WERI-Rb-1 (cell line): Measurements from ENCODE around the gene GHRH.

Experiments used
- DNase-seq: peaks from one replicate; pipeline ENCODE4 v3.0.0-alpha.2; 2020
- H3K27ac ChIP-seq: fragments of 250-450 bp; sonication (Bioruptor Pico); 2 replicates; pipeline ENCODE4 v1.5.1; 2020; ENCODE audit warnings: mild to moderate bottlenecking, moderate library complexity
- H3K27me3 ChIP-seq: fragments of 250-450 bp; sonication (Bioruptor Pico); 2 replicates; pipeline ENCODE4 v1.5.1; 2021; ENCODE audit warnings: mild to moderate bottlenecking, low read depth, moderate library complexity; ENCODE audit not compliant: insufficient read depth, severe bottlenecking
- H3K36me3 ChIP-seq: fragments of 250-450 bp; sonication (Bioruptor Pico); 2 replicates; pipeline ENCODE4 v1.5.1; 2020; ENCODE audit warnings: mild to moderate bottlenecking, moderate library complexity
- H3K4me3 ChIP-seq: 2 replicates; pipeline ENCODE4 v1.5.1; 2011; ENCODE audit warnings: low read depth, mild to moderate bottlenecking, control low read depth, low read length
- H3K9me3 ChIP-seq: fragments of 250-450 bp; sonication (Bioruptor Pico); 2 replicates; pipeline ENCODE4 v1.5.1; 2021; ENCODE audit warnings: mild to moderate bottlenecking, moderate library complexity; ENCODE audit not compliant: severe bottlenecking
- TF ChIP-seq, protein P1 (sequence below): IDR thresholded peaks from 2 replicates; pipeline ENCODE4 v1.5.1; 2011; ENCODE audit warnings: low read depth, mild to moderate bottlenecking, control low read depth, inconsistent platforms, low read length

GHRH gene

DNA sequence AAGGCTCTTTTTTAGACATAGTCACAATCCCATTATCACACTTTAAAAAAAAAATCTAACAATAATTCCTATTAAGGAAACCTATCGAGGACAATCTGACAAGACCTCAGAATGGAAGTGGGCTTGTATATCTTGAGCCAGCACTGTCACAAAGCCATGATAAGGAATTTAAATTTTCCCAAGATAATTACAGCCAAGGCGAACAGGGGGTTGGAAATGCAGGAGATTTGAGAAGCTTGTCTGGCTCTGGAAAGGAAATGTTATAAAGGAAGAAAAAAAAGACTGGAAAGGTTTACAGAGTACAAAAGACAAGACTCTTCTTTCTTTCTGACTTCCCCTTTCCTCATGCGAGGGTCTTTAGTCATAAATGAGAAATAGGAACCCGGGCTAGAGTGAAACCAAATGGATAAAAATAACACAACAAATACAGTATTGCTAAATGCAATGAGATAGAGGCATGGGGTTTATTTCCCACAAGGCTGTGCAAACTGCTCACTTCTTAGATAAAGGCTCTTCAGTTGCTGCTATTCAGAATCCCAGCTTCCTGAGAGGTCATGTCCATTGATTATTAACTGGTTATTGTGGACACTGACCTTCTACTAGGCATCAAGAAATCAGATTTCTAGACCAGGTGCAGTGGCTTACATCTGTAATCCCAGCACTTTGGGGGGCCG, 13.4 kb upstream of the GHRH start:
- no peak for DNase-seq

DNA sequence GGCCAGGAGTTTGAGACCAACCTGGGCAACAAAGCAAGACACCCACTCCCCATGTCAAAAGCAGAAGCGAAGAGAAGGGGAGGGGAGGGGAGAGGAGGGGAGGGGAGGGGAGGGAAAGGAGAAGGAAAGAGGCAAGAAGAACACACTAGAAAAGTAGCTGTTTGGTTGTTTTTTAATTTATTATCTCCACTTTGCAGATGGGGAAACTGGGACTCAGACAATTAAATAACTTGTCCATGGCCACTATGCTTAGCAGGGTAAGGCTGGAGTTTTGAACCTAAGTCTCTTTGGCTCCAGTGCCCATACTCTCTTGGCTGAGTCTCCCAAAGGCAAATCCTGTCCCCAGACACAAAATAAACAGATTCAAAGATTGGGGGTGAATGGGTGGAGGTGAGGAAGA, 12.4 kb upstream of the GHRH start:
- Histone ChIP-seq H3K36me3 (no peaks in the 10 kb centered on the region), H3K4me3 (no peak overlapping the region), H3K9me3 (no peaks in the 10 kb centered on the region), H3K27me3 (no peaks in the 10 kb centered on the region), H3K27ac (no peak overlapping the region)
- TF ChIP-seq, protein P1, sequence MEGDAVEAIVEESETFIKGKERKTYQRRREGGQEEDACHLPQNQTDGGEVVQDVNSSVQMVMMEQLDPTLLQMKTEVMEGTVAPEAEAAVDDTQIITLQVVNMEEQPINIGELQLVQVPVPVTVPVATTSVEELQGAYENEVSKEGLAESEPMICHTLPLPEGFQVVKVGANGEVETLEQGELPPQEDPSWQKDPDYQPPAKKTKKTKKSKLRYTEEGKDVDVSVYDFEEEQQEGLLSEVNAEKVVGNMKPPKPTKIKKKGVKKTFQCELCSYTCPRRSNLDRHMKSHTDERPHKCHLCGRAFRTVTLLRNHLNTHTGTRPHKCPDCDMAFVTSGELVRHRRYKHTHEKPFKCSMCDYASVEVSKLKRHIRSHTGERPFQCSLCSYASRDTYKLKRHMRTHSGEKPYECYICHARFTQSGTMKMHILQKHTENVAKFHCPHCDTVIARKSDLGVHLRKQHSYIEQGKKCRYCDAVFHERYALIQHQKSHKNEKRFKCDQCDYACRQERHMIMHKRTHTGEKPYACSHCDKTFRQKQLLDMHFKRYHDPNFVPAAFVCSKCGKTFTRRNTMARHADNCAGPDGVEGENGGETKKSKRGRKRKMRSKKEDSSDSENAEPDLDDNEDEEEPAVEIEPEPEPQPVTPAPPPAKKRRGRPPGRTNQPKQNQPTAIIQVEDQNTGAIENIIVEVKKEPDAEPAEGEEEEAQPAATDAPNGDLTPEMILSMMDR, result no peak
- no peak for DNase-seq

More for the DNA sequence above, 13.4 kb upstream of the GHRH start:
- H3K4me3 ChIP-seq, result no peak overlapping the region
- TF ChIP-seq, protein P1, result no peak
- no peaks in the 10 kb centered on the region for H3K36me3 ChIP-seq
- peak overlapping the region; percentile 37 for H3K27ac ChIP-seq
- H3K27me3 ChIP-seq, result no peaks in the 10 kb centered on the region
- H3K9me3 ChIP-seq, result no peaks in the 10 kb centered on the region

DNA sequence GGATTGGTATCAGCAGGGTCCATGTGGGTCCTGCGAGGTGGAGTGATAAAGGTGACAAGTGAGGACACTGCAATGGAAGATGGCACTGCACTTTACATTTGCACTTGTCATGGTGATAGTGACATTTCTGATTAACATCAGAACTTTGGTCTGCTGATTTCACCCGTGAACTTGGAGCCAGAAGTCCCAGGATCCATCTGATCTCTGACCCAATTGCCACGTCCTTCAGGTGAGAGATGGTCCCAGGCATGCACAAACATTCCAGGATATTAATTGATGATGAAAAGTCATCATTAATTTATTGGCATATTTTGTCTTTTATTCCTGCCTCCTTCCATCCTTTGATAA, 9.8 kb upstream of the GHRH start:
- DNase-seq, result no peak
- TF ChIP-seq, protein P1, result no peak
- H3K9me3 ChIP-seq, result no peaks in the 10 kb centered on the region

DNA sequence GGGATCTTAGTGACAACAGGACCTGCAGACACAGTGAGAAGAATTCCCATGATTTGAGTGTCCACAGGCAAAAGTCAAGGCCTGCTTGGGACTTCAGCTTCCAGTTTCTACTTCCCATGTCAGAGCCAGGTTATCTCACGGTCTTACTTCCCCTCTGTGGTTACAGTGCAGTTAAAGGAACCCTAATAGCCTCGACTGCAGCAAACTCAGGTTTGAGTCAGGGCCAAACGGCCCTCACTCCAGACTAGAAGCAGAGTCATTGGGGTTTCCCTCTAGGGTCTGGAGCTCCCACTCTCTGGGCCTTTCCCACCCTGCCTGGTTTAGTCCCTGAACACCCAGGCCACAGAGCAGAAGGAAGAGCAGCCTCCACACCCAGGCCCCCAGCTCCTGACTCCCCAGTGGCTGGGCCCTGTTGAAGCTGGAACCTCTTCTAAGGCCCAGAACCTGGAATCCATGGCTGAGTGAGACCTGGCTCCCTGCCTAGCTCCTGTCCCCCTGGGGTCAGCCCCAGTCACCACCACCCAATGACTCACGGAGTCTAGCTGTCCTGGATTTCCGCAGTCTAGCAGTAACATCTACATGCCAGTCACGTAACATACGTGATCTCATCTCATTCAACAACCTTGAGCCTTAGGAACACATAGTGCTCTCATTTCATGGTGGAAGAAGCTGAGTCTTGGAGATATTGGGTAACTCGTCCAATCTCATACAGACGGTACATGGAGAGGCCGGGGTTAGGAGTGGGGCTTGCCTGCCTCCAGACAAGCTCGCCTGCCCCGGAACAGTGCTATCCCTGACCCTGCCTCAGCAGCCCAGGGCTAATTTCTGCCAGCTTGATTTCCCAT, 9.2 kb upstream of the GHRH start:
- no peak overlapping the region for H3K27ac ChIP-seq
- no peaks in the 10 kb centered on the region for H3K27me3 ChIP-seq
- no peaks in the 10 kb centered on the region for H3K36me3 ChIP-seq
- no peaks in the 10 kb centered on the region for H3K9me3 ChIP-seq
- H3K4me3 ChIP-seq, result no peak overlapping the region
- TF ChIP-seq, protein P1, result no peak
- DNase-seq, result no peak

More for the DNA sequence above, 9.8 kb upstream of the GHRH start:
- H3K27ac ChIP-seq, result no peak overlapping the region
- H3K36me3 ChIP-seq, result no peaks in the 10 kb centered on the region
- H3K4me3 ChIP-seq, result no peak overlapping the region
- no peaks in the 10 kb centered on the region for H3K27me3 ChIP-seq

DNA sequence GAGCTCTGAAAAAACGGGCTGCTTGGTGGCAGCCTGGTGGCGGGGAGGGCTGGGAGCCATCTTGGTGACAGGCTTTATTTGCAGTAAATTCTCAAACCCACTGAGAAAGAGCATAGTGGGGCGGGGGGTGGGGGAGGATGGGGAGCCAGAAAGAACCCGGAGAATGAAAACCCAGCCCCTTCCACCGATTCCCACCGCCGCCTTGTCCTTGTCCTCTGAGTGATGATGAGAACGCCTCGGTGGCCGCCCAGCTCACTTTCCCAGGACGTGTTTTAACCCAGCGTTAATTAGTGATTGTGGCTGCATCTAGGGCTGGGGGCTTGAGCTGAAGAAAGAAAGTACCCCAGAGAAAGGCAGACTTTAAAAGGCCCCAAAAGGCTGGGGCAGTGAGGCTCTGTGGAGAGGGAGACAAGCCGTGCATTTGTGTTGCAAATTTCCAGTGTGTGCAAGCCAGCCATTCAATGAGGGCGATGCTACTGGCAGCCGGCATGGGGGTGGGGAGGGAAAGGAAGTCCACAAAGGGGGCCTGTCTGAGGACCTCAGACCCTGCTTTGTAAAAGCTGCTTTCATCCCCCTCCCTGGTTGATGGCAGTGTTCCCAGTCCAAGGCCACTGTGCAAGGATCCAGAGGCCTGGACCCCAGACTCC, 6.2 kb upstream of the GHRH start:
- Histone ChIP-seq H3K27ac (no peak overlapping the region), H3K27me3 (no peaks in the 10 kb centered on the region), H3K36me3 (no peaks in the 10 kb centered on the region), H3K4me3 (no peak overlapping the region), H3K9me3 (no peaks in the 10 kb centered on the region)
- no peak for DNase-seq
- TF ChIP-seq, protein P1, result no peak
